Upper lobe of left lung (tissue), 6 donors: ENCODE results near the gene JMJD8. TPM values are rescaled to one million over a fixed set of nuclear protein-coding genes. Genes with fewer than 3 reads are reported as not detected.

Source experiments
- ATAC-seq, 2 donors: fragments of 200-7000 bp; cut with Tn5 transposase; one replicate each; pipeline ENCODE4 v1.9.1; 2022; ENCODE audit warnings: mild to moderate bottlenecking in 2 of 2, moderate library complexity in 2 of 2; ENCODE audit not compliant: low FRiP score in 2 of 2
- DNase-seq, 2 donors: peaks; one replicate each; pipeline ENCODE4 v3.0.0-alpha.2; 2019 to 2020
- H3K27ac ChIP-seq, 4 donors: fragments of 200-600 bp; sonication (generic); one replicate each; pipeline ENCODE4 v1.5.1; 2016 to 2019
- H3K27me3 ChIP-seq, 4 donors: fragments of 200-600 bp; sonication (generic); one replicate each; pipeline ENCODE4 v1.5.1; 2017 to 2019
- H3K36me3 ChIP-seq, 4 donors: fragments of 200-600 bp; sonication (generic); one replicate each; pipeline ENCODE4 v1.5.1; 2016 to 2019
- H3K4me1 ChIP-seq, 4 donors: fragments of 200-600 bp; sonication (generic); one replicate each; pipeline ENCODE4 v1.5.1; 2018 to 2019
- H3K4me3 ChIP-seq, 4 donors: fragments of 200-600 bp; sonication (generic); one replicate each; pipeline ENCODE4 v1.5.1; 2017 to 2019; ENCODE audit warnings: mild to moderate bottlenecking in 2 of 4, moderate library complexity in 1 of 4
- H3K9me3 ChIP-seq, 4 donors: fragments of 200-600 bp; sonication (generic); one replicate each; pipeline ENCODE4 v1.5.1; 2018 to 2019
- EP300 ChIP-seq, 4 donors: sonication (generic); formaldehyde crosslinking; IDR thresholded peaks; one replicate each; pipeline ENCODE4 v1.5.1; 2017; ENCODE audit warnings: antibody characterized with exemption in 4 of 4, control low read depth in 2 of 4
- POLR2A ChIP-seq, 4 donors: fragments of 450-650 bp; IDR thresholded peaks; one replicate each; pipeline ENCODE4 v1.5.1; 2016 to 2017; ENCODE audit warnings: antibody characterized with exemption in 4 of 4, mild to moderate bottlenecking in 2 of 4
- POLR2AphosphoS5 ChIP-seq, 2 donors: sonication (generic); formaldehyde crosslinking; IDR thresholded peaks; one replicate each; pipeline ENCODE4 v1.5.1; 2017; ENCODE audit warnings: antibody characterized with exemption in 2 of 2
- WGBS, 2 donors: methylation state at CpG; one replicate each; pipeline ENCODE4 v1.1.5; 2017 to 2018; 5-methylcytosine and 5-hydroxymethylcytosine counted together
- total RNA-seq, 6 donors: library from RNA; depleted of rRNA in 4 of 6; stranded (reverse); fragments of >200 nt in 4 of 6; gene quantifications; one replicate each; pipeline versions ENCODE4 v1.1.0 to v1.2.1, GENCODE V29; 2016 to 2021
- TF ChIP-seq, protein P1 (sequence below), 6 experiments: fragments of 450-650 bp in 4 of 6; fragments of 200-600 bp in 2 of 6; sonication (generic) in 2 of 6; IDR thresholded peaks; one replicate each; pipeline ENCODE4 v1.5.1; 2016 to 2019; ENCODE audit warnings: antibody characterized with exemption in 6 of 6
- donor health status: DM: no; HTN: no; CAD: no; lungs with moderate emphysema.
- donor health status: DM: no; HTN: yes; CAD: no; lungs with severe emphysema.

JMJD8 gene
- total RNA-seq, 6 donors from 2014 or later = 60.0 to 109 (median 65.5) TPM

DNA sequence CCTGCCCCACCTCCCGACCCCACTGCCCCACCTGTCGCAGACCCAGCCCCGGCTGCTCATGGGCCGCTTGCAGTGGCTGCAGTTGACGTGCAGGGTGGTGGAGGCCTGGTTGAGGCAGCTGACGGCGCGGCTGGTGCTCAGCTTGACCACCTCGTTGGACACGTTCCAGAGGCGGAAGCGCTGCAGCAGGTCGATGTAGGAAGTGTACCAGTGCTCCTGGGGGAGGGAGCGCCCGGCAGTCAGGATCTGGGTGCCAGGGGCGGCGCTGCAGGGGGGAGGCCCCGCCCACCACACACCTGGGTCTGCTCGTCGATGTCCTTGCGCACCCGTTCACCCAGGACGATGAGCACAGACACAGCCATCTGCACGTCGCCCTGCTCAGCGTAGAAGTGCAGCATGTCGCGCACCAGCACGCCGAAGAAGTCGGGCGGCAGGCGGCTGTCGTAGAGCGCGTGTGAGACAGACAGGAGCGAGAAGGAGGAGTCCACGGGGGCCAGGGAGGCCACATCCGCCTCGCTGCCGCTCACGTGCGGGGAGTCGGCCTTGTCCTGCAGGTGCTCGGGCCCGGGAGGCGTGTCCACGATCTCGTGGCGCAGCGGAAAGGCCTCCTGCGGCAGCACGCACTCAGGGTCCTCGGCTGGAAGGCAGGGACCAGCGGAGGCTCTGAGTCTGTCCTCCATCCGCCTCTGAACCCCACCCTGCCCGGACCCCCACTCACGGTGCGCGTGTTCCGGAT lies 995 bp upstream of the JMJD8 start:
- WGBS, 2 donors = 95 to 96% methylated on average over 34 to 58 of the region's 61 CpGs
- no peak for ATAC-seq
- Histone ChIP-seq H3K36me3 (peaks cover 8 to 39% (median 23%) of the 10 kb centered on the region in 4 donors), H3K27me3 (no peaks in the 10 kb centered on the region), H3K4me3 (peak overlapping the region in 3 of 4 donors; percentile 69 to 84 (median 76)), H3K27ac (peak overlapping the region; percentile 67 to 86 (median 82)), H3K4me1 (peaks cover 48 to 76% (median 61%) of the 10 kb centered on the region in 4 donors), H3K9me3 (no peaks in the 10 kb centered on the region)
- TF ChIP-seq EP300 (IDR thresholded peaks at IDR 0.05) = no peak
- TF ChIP-seq, protein P1, sequence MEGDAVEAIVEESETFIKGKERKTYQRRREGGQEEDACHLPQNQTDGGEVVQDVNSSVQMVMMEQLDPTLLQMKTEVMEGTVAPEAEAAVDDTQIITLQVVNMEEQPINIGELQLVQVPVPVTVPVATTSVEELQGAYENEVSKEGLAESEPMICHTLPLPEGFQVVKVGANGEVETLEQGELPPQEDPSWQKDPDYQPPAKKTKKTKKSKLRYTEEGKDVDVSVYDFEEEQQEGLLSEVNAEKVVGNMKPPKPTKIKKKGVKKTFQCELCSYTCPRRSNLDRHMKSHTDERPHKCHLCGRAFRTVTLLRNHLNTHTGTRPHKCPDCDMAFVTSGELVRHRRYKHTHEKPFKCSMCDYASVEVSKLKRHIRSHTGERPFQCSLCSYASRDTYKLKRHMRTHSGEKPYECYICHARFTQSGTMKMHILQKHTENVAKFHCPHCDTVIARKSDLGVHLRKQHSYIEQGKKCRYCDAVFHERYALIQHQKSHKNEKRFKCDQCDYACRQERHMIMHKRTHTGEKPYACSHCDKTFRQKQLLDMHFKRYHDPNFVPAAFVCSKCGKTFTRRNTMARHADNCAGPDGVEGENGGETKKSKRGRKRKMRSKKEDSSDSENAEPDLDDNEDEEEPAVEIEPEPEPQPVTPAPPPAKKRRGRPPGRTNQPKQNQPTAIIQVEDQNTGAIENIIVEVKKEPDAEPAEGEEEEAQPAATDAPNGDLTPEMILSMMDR (IDR thresholded peaks at IDR 0.05) = no peak
- TF ChIP-seq POLR2A (IDR thresholded peaks at IDR 0.05) = no peak
- TF ChIP-seq POLR2AphosphoS5 (IDR thresholded peaks at IDR 0.05) = no peak
- peak in 1 of 2 donors; percentile 87 for DNase-seq

DNA sequence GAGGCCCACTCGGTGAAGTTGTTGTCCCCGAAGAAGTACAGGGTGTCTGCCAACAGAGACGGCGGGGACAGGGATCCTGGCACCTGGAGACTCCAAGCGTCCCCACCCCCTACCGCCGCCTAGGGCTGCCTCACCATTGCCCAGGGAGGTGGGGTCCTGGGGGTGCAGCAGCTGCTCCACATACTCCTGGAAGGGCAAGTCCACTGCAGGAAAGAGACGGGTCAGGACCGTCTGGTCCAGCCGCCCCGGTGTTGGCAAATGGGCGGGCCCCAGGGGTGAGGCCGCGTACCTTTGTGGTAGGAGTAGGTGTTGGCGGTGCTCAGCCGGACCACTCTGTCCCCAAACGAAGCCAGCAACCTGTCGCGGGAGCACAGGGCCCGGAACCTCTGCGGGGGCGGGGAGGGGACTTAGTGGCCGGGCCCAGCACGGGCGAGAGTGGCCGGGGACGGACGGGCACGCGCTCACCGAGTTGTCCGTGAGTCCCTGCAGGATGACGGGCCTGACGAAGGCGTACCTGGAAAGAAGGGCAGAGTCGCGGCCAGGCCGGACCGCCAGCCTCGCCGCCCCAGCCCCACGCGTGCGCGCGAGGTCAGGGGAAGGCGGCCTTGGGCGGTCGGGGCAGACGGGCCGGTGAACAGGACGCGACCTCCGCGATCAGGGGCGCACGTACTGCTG lies 601 bp downstream of the JMJD8 start:
- TF ChIP-seq EP300 (IDR thresholded peaks at IDR 0.05) = no peak
- TF ChIP-seq, protein P1 (IDR thresholded peaks at IDR 0.05) = no peak
- no peak for TF ChIP-seq POLR2A (IDR thresholded peaks at IDR 0.05)
- no peak for TF ChIP-seq POLR2AphosphoS5 (IDR thresholded peaks at IDR 0.05)

DNA sequence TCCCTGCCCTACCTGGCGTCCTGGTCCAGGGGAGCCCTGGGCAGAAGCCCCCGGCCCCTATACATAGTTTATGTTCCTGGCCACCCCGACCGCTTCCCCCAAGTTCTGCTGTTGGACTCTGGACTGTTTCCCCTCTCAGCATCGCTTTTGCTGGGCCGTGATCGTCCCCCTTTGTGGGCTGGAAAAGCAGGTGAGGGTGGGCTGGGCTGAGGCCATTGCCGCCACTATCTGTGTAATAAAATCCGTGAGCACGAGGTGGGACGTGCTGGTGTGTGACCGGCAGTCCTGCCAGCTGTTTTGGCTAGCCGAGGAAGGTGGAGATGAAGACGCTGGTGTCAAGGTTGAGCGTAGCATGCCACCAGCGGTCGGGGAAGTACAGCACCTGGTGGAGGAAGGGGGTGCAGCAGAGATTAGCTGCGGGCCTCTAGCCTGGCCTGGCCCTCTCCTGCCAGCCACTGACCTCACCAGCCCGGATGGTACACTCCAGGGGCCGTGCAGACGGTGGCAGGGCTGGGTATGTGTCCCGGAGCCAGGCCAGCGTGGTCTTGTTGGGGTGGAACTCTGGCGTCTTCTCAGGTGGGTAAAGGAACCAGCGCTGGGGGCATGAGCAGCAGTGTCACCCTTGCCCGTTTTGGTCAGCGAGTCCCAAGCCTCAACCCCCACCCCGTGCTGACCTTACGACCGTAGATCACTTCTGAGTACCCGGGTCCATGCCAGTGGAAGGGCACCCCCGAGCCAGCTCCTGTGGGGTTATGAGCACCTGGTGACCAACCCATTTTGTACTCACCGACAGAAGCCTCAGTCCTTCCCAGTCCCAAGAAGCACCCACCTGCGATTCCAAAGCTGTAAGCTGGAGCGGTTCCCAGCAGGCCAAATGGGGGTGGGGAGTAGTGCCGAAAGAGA lies 1.4 kb downstream of the JMJD8 start:
- H3K36me3 ChIP-seq = peaks cover 8 to 39% (median 23%) of the 10 kb centered on the region in 4 donors
- H3K9me3 ChIP-seq = no peaks in the 10 kb centered on the region
- DNase-seq = peak in 1 of 2 donors; percentile 65
- no peak overlapping the region for H3K27ac ChIP-seq
- ATAC-seq = no peak
- WGBS, 2 donors = 88 to 91% methylated on average over 27 to 36 of the region's 36 CpGs
- peaks cover 43 to 69% (median 51%) of the 10 kb centered on the region in 4 donors for H3K4me1 ChIP-seq
- TF ChIP-seq POLR2A (IDR thresholded peaks at IDR 0.05) = no peak
- TF ChIP-seq EP300 (IDR thresholded peaks at IDR 0.05) = no peak
- TF ChIP-seq POLR2AphosphoS5 (IDR thresholded peaks at IDR 0.05) = no peak
- TF ChIP-seq, protein P1 (IDR thresholded peaks at IDR 0.05) = no peak
- peak overlapping the region in 1 of 4 donors; percentile 69 for H3K4me3 ChIP-seq
- H3K27me3 ChIP-seq = no peaks in the 10 kb centered on the region

More for the DNA sequence above, 601 bp downstream of the JMJD8 start:
- H3K4me1 ChIP-seq = peaks cover 43 to 73% (median 53%) of the 10 kb centered on the region in 4 donors
- no peak for DNase-seq
- no peak for ATAC-seq
- H3K27ac ChIP-seq = peak overlapping the region; percentile 67 to 86 (median 82)
- peak overlapping the region; percentile 69 to 84 (median 77) for H3K4me3 ChIP-seq
- no peaks in the 10 kb centered on the region for H3K27me3 ChIP-seq
- H3K9me3 ChIP-seq = no peaks in the 10 kb centered on the region
- peaks cover 8 to 39% (median 23%) of the 10 kb centered on the region in 4 donors for H3K36me3 ChIP-seq
- WGBS, 2 donors = 33 to 43% methylated on average over 16 to 20 of the region's 57 CpGs

DNA sequence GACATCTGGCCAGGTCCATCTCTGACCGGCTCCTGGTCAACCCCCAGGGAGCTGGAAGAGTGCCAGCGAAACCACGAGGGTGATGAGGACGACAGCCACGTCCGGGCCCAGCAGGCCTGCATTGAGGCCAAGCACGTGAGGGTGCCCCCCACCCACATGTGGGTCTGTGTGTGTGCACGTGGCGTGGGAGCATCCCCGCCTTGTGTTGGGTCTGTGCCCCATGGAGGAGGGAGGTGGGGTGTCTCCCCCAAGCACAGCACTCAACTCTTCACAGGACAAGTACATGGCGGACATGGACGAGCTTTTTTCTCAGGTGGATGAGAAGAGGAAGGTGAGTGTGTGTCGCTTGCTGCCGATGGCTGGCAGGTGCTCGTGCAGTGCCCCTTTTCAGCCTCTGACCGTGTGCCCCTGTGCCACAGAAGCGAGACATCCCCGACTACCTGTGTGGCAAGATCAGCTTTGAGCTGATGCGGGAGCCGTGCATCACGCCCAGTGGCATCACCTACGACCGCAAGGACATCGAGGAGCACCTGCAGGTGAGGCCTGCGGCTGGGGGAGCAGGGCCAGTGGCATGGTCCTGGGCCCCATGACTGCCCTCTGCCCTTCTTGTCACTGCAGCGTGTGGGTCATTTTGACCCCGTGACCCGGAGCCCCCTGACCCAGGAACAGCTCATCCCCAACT lies 2.2 kb downstream of the JMJD8 start:
- no peaks in the 10 kb centered on the region for H3K27me3 ChIP-seq
- peak overlapping the region in 1 of 4 donors; percentile 91 for H3K4me3 ChIP-seq
- H3K4me1 ChIP-seq = peaks cover 43 to 73% (median 51%) of the 10 kb centered on the region in 4 donors
- ATAC-seq (no peak), DNase-seq (peak in 1 of 2 donors; percentile 71)
- H3K9me3 ChIP-seq = no peaks in the 10 kb centered on the region
- H3K36me3 ChIP-seq = peaks cover 8 to 32% (median 21%) of the 10 kb centered on the region in 4 donors
- H3K27ac ChIP-seq = no peak overlapping the region
- TF ChIP-seq EP300 (IDR thresholded peaks at IDR 0.05) (no peak), POLR2AphosphoS5 (IDR thresholded peaks at IDR 0.05) (no peak)
- WGBS, 2 donors = 74 to 78% methylated on average over 20 to 28 of the region's 28 CpGs
